Fibroblast of skin of back (primary cell): ENCODE data around the gene REV1. TPM values are rescaled to one million over a fixed set of nuclear protein-coding genes. Genes with fewer than 3 reads are reported as not detected.
A peak's percentile ranks its signal among the peaks of the same experiment; 100 is the strongest.
"Not testable (repeated sequence)": the region's sequence is repeated elsewhere in the genome, so short reads cannot be mapped to it uniquely, and the experiment has no call there.

Source experiments
- DNase-seq: peaks from one replicate; pipeline ENCODE4 v3.0.0-alpha.2; 2013
- polyA plus RNA-seq, 2 experiments: library from polyadenylated mRNA; unstranded; fragments of 120-200 nt; gene quantifications; one replicate each; pipeline ENCODE4 v1.2.1, GENCODE V29; 2013; ENCODE audit not compliant: insufficient read length in 2 of 2

Gene REV1
- polyA plus RNA-seq (2013, experiment 1 of 2; ENCODE audit: insufficient read length): 17.1 TPM
- 15.1 TPM for polyA plus RNA-seq (2013, experiment 2 of 2; ENCODE audit: insufficient read length)

DNA sequence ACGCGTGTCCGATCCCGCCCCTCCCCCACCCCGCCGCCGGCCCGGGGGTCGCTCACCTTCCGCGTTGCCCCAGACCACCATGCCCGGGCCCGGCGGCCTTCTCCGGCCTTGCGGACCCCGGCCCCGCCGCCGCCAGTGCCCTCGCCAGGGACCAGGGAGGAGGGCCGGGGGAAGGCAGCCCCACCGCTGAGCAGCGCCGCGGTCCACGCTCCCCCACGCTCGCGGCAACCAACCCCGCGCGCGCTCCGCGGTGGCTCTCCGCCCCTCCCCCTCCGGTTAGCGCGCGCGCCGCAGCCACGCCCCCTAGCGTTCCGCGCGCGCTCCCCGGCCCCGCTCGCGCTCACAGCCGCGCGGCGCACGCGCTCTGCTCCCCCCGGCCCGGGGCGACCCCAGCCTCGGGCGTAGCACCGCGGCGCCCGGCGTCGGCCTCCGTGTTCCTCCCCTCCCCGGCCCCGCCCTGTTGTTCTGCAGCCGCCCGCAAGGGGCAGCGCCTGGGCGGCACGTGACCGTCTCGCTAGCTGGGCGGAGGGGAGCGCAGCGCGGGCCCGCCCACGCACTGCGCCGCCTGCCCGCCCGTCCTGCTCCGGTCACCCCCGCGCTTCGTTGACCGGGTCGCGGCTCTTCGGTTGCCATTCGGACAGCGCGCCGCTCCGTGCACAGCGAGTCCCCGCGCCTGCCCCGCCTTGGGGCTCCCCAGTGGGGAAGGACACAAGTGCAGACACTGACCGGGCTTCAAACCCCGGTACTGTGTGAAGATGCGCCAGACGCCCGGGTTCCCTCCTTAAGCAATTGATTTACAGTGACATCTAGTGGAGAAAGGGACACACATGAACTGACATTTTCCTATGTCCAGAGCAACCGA lies at the start of gene REV1:
TSS of gene REV1 (minus strand) at position 257 of the 862 bp plus-strand sequence. CDS start 25,042 bp downstream, outside the sequence.
- peak; percentile 93 for DNase-seq

- DNase-seq: no peak
Observed at GRCh38 chr2:99537910-99538485, 48.2 kb upstream of the REV1 start.

DNA sequence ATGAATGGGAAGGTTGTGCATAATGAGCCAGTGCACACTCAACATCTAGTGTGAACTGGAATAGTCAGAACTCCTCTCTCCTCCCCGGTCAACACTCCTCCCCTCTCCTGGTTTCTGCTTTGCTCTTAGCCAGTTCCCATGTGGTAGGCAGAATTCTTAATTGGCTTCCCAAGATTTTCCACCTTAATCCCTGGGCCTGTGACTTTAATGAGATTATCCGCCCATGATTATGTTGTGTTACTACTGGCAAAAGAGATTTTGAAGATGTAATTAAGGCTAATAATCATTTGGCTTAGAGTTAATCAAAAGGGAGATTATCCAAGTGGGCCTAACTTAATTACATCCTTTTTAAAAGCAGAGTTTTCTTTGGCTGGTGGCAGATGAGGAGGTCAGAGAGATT lies 34.2 kb upstream of the REV1 start:
- DNase-seq: no peak

- no peak for DNase-seq
Observed at GRCh38 chr2:99522157-99522556, 32.3 kb upstream of the REV1 start.

DNA sequence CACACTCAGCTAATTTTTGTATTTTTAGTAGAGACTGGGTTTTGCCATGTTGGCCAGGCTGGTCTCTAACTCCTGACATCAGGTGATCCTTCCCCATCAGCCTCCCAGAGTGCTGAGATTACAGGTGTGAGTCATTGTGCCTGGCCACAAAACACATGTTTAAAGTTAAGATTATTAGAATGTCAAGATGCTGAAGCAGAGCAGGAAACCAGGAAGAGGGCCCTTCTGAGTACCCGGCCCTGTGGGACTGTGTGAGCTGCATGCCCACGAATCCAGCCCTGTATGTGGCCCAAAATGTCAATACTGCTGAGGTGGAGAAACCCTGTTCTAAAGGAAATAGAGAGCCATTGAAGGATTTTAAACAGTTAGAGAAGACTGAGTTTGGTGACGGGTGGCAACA lies 31.0 kb upstream of the REV1 start:
- no peak for DNase-seq

DNA sequence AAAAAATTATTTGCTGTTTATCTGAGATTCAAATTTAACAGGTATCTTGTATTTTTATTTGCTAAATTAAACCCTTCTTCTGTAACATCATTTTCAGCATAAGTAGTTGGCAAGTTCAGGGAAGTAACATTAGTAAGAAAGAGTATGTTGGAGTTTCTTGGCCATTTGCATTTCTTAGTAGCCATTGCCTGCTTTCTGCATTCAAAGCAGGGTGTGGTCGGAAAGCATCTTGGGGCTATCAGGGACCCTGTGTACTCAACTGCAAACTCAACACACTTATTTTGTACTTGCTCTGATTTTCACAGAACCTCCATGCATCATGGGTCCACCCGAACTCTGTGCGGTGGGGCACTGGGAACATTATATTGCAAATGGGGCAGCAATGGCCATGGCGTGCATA lies 30.4 kb upstream of the REV1 start:
- no peak for DNase-seq

- DNase-seq: no peak
Observed at GRCh38 chr2:99514357-99514756, 24.5 kb upstream of the REV1 start.

DNA sequence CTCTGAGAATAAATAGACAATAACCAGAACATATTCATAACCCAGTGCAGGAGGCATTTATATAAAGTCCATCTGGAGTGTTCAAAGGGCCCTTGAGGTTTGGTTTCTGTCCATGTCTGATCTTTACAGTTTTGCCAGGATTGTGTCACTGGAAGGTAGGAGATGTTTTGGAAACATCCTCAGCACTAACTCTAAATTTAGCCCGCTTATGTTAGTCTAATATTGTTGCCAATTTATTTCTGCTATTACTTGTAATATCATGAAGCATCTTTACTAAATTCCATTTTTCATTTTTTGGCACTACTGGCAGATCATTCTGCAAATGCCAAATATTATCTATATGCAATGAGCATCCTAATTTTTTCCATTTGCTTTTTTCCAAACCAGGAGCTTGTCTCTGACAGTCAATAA lies 22.4 kb upstream of the REV1 start:
- DNase-seq: no peak

GRCh38 chr2:99509387-99509786 lies 19.6 kb upstream of the REV1 start:
- no peak for DNase-seq

GRCh38 chr2:99507937-99508818 lies 18.4 kb upstream of the REV1 start:
- no peak for DNase-seq

DNA sequence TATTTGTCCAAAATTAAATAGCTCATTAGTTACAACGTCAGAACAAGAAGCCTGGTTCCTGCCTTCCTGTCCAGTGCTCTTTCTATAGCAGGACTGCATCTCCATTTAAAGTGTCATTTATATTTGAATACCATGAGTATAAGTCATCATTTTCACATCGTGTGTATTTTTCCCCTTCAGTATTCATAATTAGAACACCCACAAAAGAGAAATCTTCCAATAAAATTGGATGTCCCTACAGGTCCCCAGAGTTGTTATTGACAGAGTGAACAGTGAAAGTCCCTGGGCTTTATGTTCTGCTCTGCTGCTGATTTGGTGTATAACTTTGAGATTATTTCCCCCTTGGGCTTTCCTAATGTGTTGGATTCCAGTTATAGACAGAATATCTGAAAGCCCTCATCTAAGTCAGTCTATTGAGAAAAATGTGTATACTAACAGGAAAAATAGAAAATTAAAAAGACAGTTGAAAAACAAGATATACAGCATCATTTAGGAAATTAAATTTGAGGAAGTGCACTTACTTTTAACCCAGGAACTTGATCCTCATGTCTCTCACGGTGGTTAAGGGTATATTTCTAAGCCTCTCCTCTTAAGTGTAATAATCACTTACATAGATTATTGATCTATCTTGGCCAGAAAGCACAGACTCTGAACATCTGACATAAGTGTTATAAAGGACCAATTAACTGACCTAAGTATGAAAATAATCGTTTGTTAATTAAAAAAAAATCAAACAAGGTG lies 15.2 kb upstream of the REV1 start:
- DNase-seq: no peak

DNA sequence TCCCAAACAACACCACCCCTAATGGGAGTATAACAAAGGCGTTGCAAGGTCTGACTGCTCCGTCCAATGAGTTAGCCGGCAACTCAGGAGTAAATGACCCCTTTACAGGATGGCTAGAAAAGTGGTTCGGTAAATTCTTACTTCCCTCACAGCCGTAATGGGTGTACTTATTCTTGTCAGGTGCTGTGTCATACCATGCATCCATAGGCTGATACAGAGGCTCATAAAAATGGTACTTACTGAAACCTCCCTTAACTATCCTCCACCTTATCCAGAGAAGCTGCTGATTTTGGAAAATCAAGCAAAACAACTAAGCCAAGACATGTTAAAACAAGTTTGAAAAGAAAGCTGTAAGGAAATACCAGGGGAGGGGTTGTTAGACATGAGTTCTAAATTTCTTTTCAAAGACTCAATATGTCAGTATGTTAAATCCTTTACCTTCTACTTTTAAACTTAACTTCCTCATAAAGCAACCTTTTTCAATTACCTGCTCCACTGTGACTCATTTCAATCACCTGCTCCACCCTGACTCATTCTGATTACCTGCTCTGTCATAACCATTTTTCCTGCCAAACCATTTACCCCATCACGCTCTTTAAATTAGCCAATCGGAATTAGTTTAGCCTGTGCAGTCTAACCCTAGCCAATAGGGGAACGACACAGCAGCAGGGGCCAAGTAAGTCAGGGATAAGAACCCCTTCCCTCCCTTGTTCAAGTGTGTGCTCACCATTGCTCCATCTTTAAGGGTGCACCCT lies 14.0 kb upstream of the REV1 start:
- DNase-seq: not testable (repeated sequence)

GRCh38 chr2:99496021-99496420 lies 6.2 kb upstream of the REV1 start:
- no peak for DNase-seq

GRCh38 chr2:99495115-99495860 lies 5.5 kb upstream of the REV1 start:
- no peak for DNase-seq

DNA sequence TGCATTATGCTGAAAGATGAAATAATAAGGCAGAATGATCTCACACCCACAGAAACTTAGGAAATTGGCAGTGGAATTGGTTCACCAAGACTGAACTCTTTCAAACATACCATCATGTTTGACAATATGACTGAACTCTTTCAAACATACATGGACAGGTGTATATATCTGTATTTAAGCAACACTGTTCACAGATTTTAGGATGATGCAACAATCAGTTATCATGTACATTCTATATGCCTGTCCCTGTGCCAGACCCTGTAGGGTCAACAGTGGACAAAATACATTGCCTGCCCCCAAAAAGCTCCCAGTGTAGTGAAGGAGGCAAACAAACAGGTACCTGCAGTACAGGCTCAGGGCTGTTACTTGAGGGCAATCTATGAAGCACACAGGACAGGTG lies 2.9 kb upstream of the REV1 start:
- DNase-seq: no peak

DNA sequence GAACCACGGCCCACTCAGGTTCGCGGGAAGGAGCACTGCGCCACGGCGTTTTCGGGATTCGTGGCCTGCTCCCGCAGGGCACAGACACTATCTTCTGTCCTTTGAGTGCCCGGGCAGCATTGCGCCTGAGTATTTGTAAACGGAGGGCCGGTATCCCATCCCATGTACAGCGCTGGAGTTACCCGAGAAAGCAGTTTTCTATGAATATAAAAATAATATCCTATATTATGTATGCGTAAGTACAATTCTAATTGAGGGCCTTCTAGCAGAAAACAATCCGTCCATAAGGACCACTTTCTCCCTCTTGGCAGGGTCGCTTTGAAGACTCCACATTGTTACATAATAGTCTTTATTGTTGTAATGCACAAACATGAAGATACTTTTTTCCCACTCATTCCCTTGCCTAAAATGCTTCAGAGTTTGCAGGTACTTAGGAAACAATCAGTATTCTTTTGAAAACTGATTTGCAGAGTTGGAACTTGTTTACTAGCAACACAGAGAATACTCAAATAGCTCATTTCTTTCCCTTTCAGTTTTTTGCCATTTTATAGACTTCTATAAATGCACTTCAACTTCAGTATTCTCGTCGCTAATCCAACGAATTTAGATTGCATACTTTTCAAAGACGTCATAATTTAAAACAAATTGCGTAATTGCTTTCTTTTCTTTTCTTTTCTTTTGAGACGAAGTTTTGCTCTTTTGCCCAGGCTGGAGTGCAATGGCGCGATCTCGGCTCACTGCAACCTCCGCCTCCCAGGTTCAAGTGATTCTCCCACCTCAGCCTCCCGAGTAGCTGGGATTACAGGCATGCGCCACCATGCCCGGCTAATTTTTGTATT lies 1.0 kb upstream of the REV1 start:
- DNase-seq: no peak

DNA sequence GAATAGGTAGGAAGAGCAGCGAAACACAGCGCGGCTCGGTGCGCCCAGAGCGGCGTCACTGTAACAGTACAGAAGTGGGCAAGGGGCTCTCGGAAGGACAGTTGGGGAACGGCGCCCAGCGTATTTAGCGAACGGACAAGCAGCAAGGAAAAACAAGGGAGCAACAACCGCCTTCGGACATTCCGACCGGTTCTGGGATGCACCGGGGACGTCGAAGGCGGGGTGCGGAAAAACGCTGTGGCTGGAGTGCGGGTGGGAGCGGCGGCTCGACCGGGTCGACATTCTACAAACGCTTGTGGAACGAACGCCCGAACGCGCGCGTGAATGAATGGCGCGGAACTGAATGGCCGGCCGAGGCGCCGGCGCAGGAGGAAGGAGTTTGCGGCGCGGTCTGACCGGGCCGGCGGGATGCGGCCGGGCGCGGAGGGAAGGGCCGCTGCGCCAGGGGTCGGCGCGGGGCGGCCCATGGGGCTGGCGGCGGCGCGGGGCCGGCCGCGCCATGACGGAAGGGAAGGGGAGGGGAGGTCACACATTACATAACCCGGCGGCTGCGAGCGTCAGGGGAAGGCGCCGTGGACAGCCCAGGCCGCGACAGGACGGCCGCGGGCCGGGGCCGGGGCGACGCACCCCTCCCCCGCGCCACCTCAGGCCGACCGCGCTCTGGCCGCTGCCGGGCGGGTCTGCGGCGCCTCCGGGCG lies 605 bp downstream of the REV1 start:
- DNase-seq: peak; percentile 63

DNA sequence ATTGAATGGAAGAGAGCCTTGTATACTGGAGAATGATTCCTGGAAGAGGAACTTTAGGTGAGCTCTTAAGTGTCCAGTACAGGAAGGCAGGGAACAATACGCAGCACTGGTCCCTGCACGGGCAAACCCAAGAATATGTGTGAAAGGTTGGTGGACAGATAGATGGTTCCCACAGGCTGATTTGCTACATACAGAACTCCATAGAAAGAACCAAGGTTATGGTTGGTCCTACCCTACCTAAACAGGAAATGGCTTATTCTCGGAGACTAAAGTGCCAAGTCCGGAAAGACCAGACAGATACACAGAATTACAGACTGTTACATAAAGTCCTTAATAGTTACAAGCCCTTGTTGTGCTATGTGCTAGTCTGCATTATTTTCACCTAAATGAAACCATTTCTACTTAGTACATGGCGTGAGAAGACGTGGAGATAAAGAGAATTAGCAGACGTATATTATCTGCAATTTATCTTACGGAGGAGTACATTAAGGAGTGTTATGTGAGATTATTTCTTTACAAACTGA lies 1.2 kb downstream of the REV1 start:
- DNase-seq: peak; percentile 24

- peak; percentile 32 for DNase-seq
Observed at GRCh38 chr2:99487906-99488305, 1.9 kb downstream of the REV1 start.
